OCI-LY1 (cell line): Measurements from ENCODE around the gene MAGT1.

Source experiments
- H2AFZ ChIP-seq: fragments of 200-600 bp; sonication (generic), shearing (Covaris generic); 2 replicates; pipeline ENCODE4 v1.6.0; 2014; ENCODE audit warnings: antibody characterized with exemption, mild to moderate bottlenecking, low read length
- H3F3A ChIP-seq: fragments of 200-600 bp; sonication (generic), shearing (Covaris generic); 2 replicates; pipeline ENCODE4 v1.6.0; 2014; ENCODE audit warnings: mild to moderate bottlenecking, antibody characterized with exemption, low read length, moderate library complexity; ENCODE audit not compliant: insufficient read depth
- H3K27ac ChIP-seq: fragments of 200-600 bp; sonication (generic); 2 replicates; pipeline ENCODE4 v1.5.1; 2014; ENCODE audit warnings: low read length, mixed run types, mild to moderate bottlenecking, low read depth; ENCODE audit not compliant: poor library complexity, severe bottlenecking
- H3K27me3 ChIP-seq: fragments of 200-600 bp; sonication (generic); 2 replicates; pipeline ENCODE4 v1.6.0; 2014; ENCODE audit warnings: antibody characterized with exemption, mild to moderate bottlenecking, low read length, moderate library complexity; ENCODE audit not compliant: insufficient read depth
- H3K36me3 ChIP-seq: fragments of 200-600 bp; sonication (generic); 2 replicates; pipeline ENCODE4 v1.6.1; 2014; ENCODE audit warnings: mild to moderate bottlenecking, antibody characterized with exemption, low read length, moderate library complexity, mixed read lengths; ENCODE audit not compliant: insufficient read depth
- H3K4me1 ChIP-seq: fragments of 200-600 bp; sonication (generic); 2 replicates; pipeline ENCODE4 v1.5.1; 2014; ENCODE audit warnings: mild to moderate bottlenecking, low read length, moderate library complexity; ENCODE audit not compliant: insufficient read depth, severe bottlenecking
- H3K4me2 ChIP-seq: fragments of 200-600 bp; sonication (generic), shearing (Covaris generic); 2 replicates; pipeline ENCODE4 v1.6.1; 2014; ENCODE audit warnings: low read length
- H3K4me3 ChIP-seq: fragments of 200-600 bp; sonication (generic); 2 replicates; pipeline ENCODE4 v1.5.1; 2014; ENCODE audit warnings: low read length, low read depth, mild to moderate bottlenecking, mixed read lengths; ENCODE audit not compliant: poor library complexity, severe bottlenecking
- H3K79me2 ChIP-seq: fragments of 200-600 bp; shearing (Covaris generic); 2 replicates; pipeline ENCODE4 v1.6.1; 2016; ENCODE audit warnings: mixed run types, low read length, mixed read lengths; ENCODE audit not compliant: insufficient read depth
- H3K9ac ChIP-seq: fragments of 200-600 bp; sonication (generic), shearing (Covaris generic); 2 replicates; pipeline ENCODE4 v1.6.1; 2014; ENCODE audit warnings: mild to moderate bottlenecking, low read length, mixed read lengths
- H3K9me2 ChIP-seq: fragments of 200-600 bp; sonication (generic), shearing (Covaris generic); 2 replicates; pipeline ENCODE4 v1.6.1; 2014; ENCODE audit warnings: low read depth, mild to moderate bottlenecking, low read length, mixed read lengths
- H3K9me3 ChIP-seq: fragments of 200-600 bp; shearing (Covaris generic); 2 replicates; pipeline ENCODE4 v1.6.1; 2014; ENCODE audit warnings: low read length, mixed read lengths
- H4K20me1 ChIP-seq: fragments of 200-600 bp; sonication (generic), shearing (Covaris generic); 2 replicates; pipeline ENCODE4 v1.6.0; 2016; ENCODE audit warnings: mild to moderate bottlenecking, low read length; ENCODE audit not compliant: insufficient read depth
- EZH2 ChIP-seq: fragments of 200-600 bp; sonication (generic), shearing (Covaris generic); IDR thresholded peaks from 2 replicates; pipeline ENCODE4 v1.8.0; 2017; ENCODE audit warnings: borderline replicate concordance, mixed run types, mild to moderate bottlenecking, antibody characterized with exemption, low read length, moderate library complexity, mixed read lengths
- TF ChIP-seq, protein P1 (sequence below): fragments of 200-600 bp; sonication (generic), shearing (Covaris generic); IDR thresholded peaks from 2 replicates; pipeline ENCODE4 v1.5.1; 2017; ENCODE audit warnings: mild to moderate bottlenecking, antibody characterized with exemption, low read length, moderate library complexity, mixed read lengths

The MAGT1 gene

DNA sequence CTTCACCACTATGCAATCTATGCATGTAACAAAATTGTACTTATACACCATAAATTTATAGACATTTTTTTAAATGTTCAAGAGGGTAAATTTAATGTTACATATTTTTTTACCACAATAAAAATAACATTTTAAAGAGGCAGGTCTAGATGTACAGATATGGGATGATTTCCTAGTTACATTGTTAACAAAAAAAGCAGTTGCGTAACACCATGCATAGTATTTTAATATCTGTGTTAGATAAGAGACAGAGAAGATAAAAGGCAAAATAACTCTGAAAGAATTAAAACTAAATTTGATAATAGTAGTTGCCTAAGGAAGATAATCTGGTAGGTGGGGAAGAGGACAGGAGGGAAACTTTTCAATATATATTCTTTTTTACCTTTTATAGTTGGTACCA lies 100.1 kb downstream of the MAGT1 start:
- no peak overlapping the region for H3K4me2 ChIP-seq
- no peak overlapping the region for H3K4me3 ChIP-seq
- TF ChIP-seq, protein P1, sequence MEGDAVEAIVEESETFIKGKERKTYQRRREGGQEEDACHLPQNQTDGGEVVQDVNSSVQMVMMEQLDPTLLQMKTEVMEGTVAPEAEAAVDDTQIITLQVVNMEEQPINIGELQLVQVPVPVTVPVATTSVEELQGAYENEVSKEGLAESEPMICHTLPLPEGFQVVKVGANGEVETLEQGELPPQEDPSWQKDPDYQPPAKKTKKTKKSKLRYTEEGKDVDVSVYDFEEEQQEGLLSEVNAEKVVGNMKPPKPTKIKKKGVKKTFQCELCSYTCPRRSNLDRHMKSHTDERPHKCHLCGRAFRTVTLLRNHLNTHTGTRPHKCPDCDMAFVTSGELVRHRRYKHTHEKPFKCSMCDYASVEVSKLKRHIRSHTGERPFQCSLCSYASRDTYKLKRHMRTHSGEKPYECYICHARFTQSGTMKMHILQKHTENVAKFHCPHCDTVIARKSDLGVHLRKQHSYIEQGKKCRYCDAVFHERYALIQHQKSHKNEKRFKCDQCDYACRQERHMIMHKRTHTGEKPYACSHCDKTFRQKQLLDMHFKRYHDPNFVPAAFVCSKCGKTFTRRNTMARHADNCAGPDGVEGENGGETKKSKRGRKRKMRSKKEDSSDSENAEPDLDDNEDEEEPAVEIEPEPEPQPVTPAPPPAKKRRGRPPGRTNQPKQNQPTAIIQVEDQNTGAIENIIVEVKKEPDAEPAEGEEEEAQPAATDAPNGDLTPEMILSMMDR, result no peak
- TF ChIP-seq EZH2, result no peak
- no peaks in the 10 kb centered on the region for H3K9me3 ChIP-seq
- no peaks in the 10 kb centered on the region for H3K79me2 ChIP-seq
- no peak overlapping the region for H2AFZ ChIP-seq
- no peak overlapping the region for H3K27ac ChIP-seq
- H3F3A ChIP-seq, result no peaks in the 10 kb centered on the region
- H4K20me1 ChIP-seq, result no peaks in the 10 kb centered on the region
- H3K4me1 ChIP-seq, result no peaks in the 10 kb centered on the region
- no peaks in the 10 kb centered on the region for H3K9me2 ChIP-seq
- H3K9ac ChIP-seq, result no peak overlapping the region
- H3K27me3 ChIP-seq, result no peaks in the 10 kb centered on the region
- H3K36me3 ChIP-seq, result no peaks in the 10 kb centered on the region

DNA sequence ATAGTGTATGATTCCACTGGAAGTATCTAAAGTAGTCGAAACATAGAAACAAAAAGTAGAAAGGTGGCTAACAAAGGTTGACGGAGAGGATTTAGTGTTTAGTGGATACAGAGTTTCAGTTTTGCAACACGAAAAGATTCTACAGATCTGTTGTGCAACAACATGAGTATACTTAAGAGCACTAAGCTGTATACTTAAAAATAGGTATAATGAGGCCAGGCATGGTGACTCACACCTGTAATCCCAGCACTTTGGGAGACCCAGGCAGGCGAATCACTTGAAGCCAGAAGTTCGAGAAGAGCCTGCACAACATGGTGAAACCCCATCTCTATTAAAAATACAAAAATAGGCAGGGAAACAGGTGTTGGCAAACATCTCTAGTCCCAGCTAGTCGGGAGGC lies 101.3 kb downstream of the MAGT1 start:
- TF ChIP-seq EZH2, result no peak
- TF ChIP-seq, protein P1, result no peak
- Histone ChIP-seq H4K20me1 (no peaks in the 10 kb centered on the region), H3K9me3 (no peaks in the 10 kb centered on the region), H3K4me3 (no peak overlapping the region), H3K27me3 (no peaks in the 10 kb centered on the region), H3K9me2 (no peaks in the 10 kb centered on the region), H3K4me2 (no peak overlapping the region), H2AFZ (no peak overlapping the region), H3F3A (no peaks in the 10 kb centered on the region), H3K4me1 (no peaks in the 10 kb centered on the region), H3K9ac (no peak overlapping the region), H3K27ac (no peak overlapping the region), H3K36me3 (no peaks in the 10 kb centered on the region), H3K79me2 (no peaks in the 10 kb centered on the region)

DNA sequence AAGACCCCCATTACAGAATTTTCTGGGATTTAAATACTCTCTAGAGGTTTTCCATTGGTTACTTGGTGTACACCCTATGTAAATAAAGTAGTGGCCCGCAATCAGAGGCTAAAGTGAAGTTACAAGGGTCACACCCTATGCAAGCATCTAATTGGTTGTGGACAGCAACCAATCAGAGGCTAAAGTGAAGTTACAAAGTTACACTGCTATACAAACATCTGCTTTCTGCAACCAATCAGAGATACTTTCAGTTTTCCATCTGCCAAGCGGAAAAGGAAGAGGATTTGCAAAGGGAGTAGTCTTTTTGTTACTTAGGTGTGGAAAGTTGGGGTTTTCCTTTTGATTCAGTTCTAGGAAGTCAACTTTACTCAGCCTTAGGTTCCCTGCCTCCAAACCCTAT lies 107.2 kb downstream of the MAGT1 start:
- no peaks in the 10 kb centered on the region for H3K9me3 ChIP-seq
- H3K9me2 ChIP-seq, result no peaks in the 10 kb centered on the region
- no peak overlapping the region; the same call in 1 of the 2 replicates for H2AFZ ChIP-seq
- no peak overlapping the region for H3K9ac ChIP-seq
- H3K27ac ChIP-seq, result no peak overlapping the region
- no peaks in the 10 kb centered on the region for H4K20me1 ChIP-seq
- TF ChIP-seq, protein P1, result no peak
- no peak for TF ChIP-seq EZH2
- peaks cover 33% of the 10 kb centered on the region for H3K4me1 ChIP-seq
- H3K4me3 ChIP-seq, result no peak overlapping the region
- H3K27me3 ChIP-seq, result no peaks in the 10 kb centered on the region
- no peaks in the 10 kb centered on the region for H3F3A ChIP-seq
- H3K36me3 ChIP-seq, result peaks cover 3% of the 10 kb centered on the region; the same call in 1 of the 2 replicates
- H3K4me2 ChIP-seq, result peak overlapping the region; percentile 16; the same call in 1 of the 2 replicates
- H3K79me2 ChIP-seq, result peaks cover 36% of the 10 kb centered on the region
